K562 (cell line): ENCODE results near the gene RTP3. TPM values are rescaled to one million over a fixed set of nuclear protein-coding genes. Genes with fewer than 3 reads are reported as not detected.

Source experiments
- CBX2 ChIP-seq: fragments of 200-600 bp; sonication (generic); IDR thresholded peaks from one replicate; pipeline ENCODE4 v1.6.1; 2012; ENCODE audit warnings: mild to moderate bottlenecking, low read length, inconsistent platforms; ENCODE audit not compliant: insufficient read depth, poor library complexity, severe bottlenecking
- CREBBP ChIP-seq: IDR thresholded peaks from one replicate; pipeline ENCODE4 v1.6.1; 2012; ENCODE audit warnings: low read depth, mild to moderate bottlenecking, control low read depth, inconsistent platforms, low read length
- DPF2 ChIP-seq: fragments of 450-650 bp; IDR thresholded peaks from 2 replicates; pipeline ENCODE4 v1.6.1; 2016
- ESRRA ChIP-seq: fragments of 450-650 bp; IDR thresholded peaks from 2 replicates; pipeline ENCODE4 v1.6.1; 2014; ENCODE audit warnings: low read depth, mild to moderate bottlenecking, moderate library complexity, borderline replicate concordance
- GATAD2A ChIP-seq: fragments of 450-650 bp; IDR thresholded peaks from 2 replicates; pipeline ENCODE4 v1.6.1; 2017
- HDGF ChIP-seq: fragments of 450-650 bp; IDR thresholded peaks from 2 replicates; pipeline ENCODE4 v1.6.1; 2016
- HLTF ChIP-seq: fragments of 450-650 bp; IDR thresholded peaks from 2 replicates; pipeline ENCODE4 v1.6.1; 2016
- HMG20A ChIP-seq: fragments of 450-650 bp; formaldehyde crosslinking; conservative IDR thresholded peaks from 2 replicates; pipeline ENCODE4 v1.4.0; 2020; ENCODE audit warnings: mild to moderate bottlenecking, mixed read lengths
- HNRNPH1 ChIP-seq: fragments of 200-400 bp; formaldehyde crosslinking; optimal IDR thresholded peaks from 2 replicates; pipeline ENCODE3; 2017; ENCODE audit warnings: low read depth, mild to moderate bottlenecking, low read length, moderate library complexity
- KDM1A ChIP-seq, 2 experiments: fragments of 450-650 bp; IDR thresholded peaks; 2 replicates each; pipeline ENCODE4 v1.6.1; 2016; ENCODE audit warnings: mild to moderate bottlenecking in 2 of 2
- LARP7 ChIP-seq: fragments of 450-650 bp; IDR thresholded peaks from 2 replicates; pipeline ENCODE4 v1.6.1; 2016
- MYC ChIP-seq, 2 experiments: fragments of 250-450 bp in 1 of 2; sonication (Bioruptor Pico) in 1 of 2; IDR thresholded peaks; 2 replicates each; pipeline versions ENCODE4 v1.5.1 to v1.6.1; 2012 to 2021; ENCODE audit warnings: low read depth in 2 of 2, borderline replicate concordance in 1 of 2, improper control_type of control experiment in 1 of 2, low read length in 1 of 2, mild to moderate bottlenecking in 1 of 2, moderate library complexity in 1 of 2
- POLR2AphosphoS5 ChIP-seq: IDR thresholded peaks from 2 replicates; pipeline ENCODE4 v1.6.1; 2011; ENCODE audit warnings: mild to moderate bottlenecking, low read depth, low read length, moderate library complexity; ENCODE audit not compliant: control insufficient read depth, insufficient read depth
- POLR2B ChIP-seq: fragments of 450-650 bp; IDR thresholded peaks from 2 replicates; pipeline ENCODE4 v1.6.1; 2018; ENCODE audit warnings: low read depth; ENCODE audit not compliant: partially characterized antibody
- SIN3B ChIP-seq: fragments of 450-650 bp; IDR thresholded peaks from 2 replicates; pipeline ENCODE4 v1.6.1; 2017; ENCODE audit warnings: low read depth, mild to moderate bottlenecking, moderate library complexity
- SMAD1 ChIP-seq: fragments of 150-350 bp; IDR thresholded peaks from 2 replicates; pipeline ENCODE4 v1.6.1; 2014; ENCODE audit warnings: low read length, low read depth; ENCODE audit not compliant: partially characterized antibody
- SMARCA5 ChIP-seq: fragments of 450-650 bp; IDR thresholded peaks from 2 replicates; pipeline ENCODE4 v1.6.1; 2016
- STAT5A ChIP-seq: IDR thresholded peaks from 2 replicates; pipeline ENCODE4 v1.6.1; 2012; ENCODE audit warnings: low read length, inconsistent platforms, borderline replicate concordance
- ZBTB7A ChIP-seq: IDR thresholded peaks from 2 replicates; pipeline ENCODE4 v1.6.1; 2011; ENCODE audit warnings: low read depth, mild to moderate bottlenecking, low read length, moderate library complexity, borderline replicate concordance; ENCODE audit not compliant: control insufficient read depth
- ZNF354B ChIP-seq: fragments of 250-450 bp; sonication (Bioruptor Pico); IDR thresholded peaks from 2 replicates; pipeline ENCODE4 v1.4.0; 2020
- ZNF589 ChIP-seq: fragments of 200-800 bp; sonication (Bioruptor generic); IDR thresholded peaks from 2 replicates; pipeline ENCODE4 v1.6.1; 2016; ENCODE audit warnings: low read depth, missing genetic modification characterization, missing compliant biosample characterization
- ZNF699 ChIP-seq: fragments of 250-450 bp; sonication (Bioruptor Pico); IDR thresholded peaks from 2 replicates; pipeline ENCODE4 v1.8.0; 2021; ENCODE audit warnings: mild to moderate bottlenecking, moderate library complexity; ENCODE audit not compliant: insufficient replicate concordance
- ZNF717 ChIP-seq: fragments of 250-450 bp; sonication (Bioruptor Pico); IDR thresholded peaks from 2 replicates; pipeline ENCODE4 v1.5.0; 2021
- ZNF76 ChIP-seq: fragments of 250-450 bp; sonication (Bioruptor Pico); IDR thresholded peaks from 2 replicates; pipeline ENCODE4 v1.4.0; 2020; ENCODE audit warnings: mild to moderate bottlenecking, moderate library complexity, borderline replicate concordance
- polyA plus RNA-seq, 8 experiments: library from polyadenylated mRNA; depleted of rRNA in 4 of 8; stranded (reverse) in 5 of 8; unstranded in 3 of 8; fragments of >200 nt; fragmentation: Nextera tagmentation in 2 of 8; fragmentation: Illumina TruSeq in 1 of 8; extraction: Ambion mirVana in 2 of 8; extraction: Trizol in 1 of 8; gene quantifications; 2 replicates each; pipeline versions ENCODE4 v1.2.1 to v1.2.3, GENCODE V29; 2011 to 2014; ENCODE audit warnings: inconsistent platforms in 1 of 8, missing spikeins in 1 of 8
- total RNA-seq, 7 experiments: library from RNA; depleted of rRNA in 6 of 7; stranded (reverse); fragments of >200 nt in 6 of 7; fragmentation: Illumina TruSeq in 2 of 7; extraction: Trizol in 2 of 7; gene quantifications; 2 replicates each; pipeline versions ENCODE4 v1.2.1 to v1.2.3, GENCODE V29; 2011 to 2021; ENCODE audit warnings: low replicate concordance in 1 of 7
- TF ChIP-seq, protein P1 (sequence below): fragments of 450-650 bp; IDR thresholded peaks from 2 replicates; pipeline ENCODE4 v1.6.1; 2017; ENCODE audit warnings: antibody characterized with exemption
- TF ChIP-seq, protein P2 (sequence below): fragments of 250-450 bp; sonication (Bioruptor Pico); IDR thresholded peaks from 2 replicates; pipeline ENCODE4 v1.4.0; 2020
- TF ChIP-seq, protein P3 (sequence below): sonication (generic); formaldehyde crosslinking; IDR thresholded peaks from 2 replicates; pipeline ENCODE4 v1.8.0; 2022; ENCODE audit warnings: missing genetic modification reagents, mild to moderate bottlenecking, borderline replicate concordance

Gene RTP3
- total and polyA plus RNA-seq, 9 of the 15 experiments (the other 6 are each of a cell fraction or from before 2014, with no cell fraction given): not detected

DNA sequence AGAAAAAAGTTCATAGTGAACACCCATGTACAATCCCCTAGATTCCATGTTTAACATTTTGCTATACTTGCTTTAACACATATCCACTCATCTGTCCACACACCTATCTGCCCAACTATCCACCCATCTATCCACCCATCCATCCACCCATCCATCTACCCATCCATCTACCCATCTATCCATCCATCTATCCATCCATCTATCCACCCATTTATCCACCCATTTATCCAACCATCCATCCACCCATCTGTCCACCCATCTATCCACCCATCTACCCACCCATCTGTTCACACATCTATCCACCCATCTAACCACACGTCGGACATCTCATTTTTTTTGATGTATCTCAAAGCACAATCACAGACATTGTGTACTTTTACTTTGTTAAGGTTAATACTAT lies 25.8 kb downstream of the RTP3 start (continued):
- TF ChIP-seq ESRRA (no peak), SMAD1 (no peak), SMARCA5 (peak; percentile 52; the same call in 1 of the 2 replicates), HLTF (peak; percentile 35; the same call in 1 of the 2 replicates), SIN3B (no peak), ZNF76 (CRISPR knock-in tag) (no peak), KDM1A (IDR thresholded peaks at IDR 0.05) (peak; percentile 39 to 48; a peak in 2 of 4 replicates), CREBBP (peak; percentile 74), STAT5A (no peak), ZBTB7A (no peak), ZNF699 (no peak), HDGF (0 out of 2 replicates have a peak, but pooled peaks have one; percentile 29), MYC (IDR thresholded peaks at IDR 0.05; ENCODE audit: low read depth, low read length) (no peak), MYC (CRISPR knock-in tag; IDR thresholded peaks at IDR 0.05; ENCODE audit: borderline replicate concordance, low read depth) (no peak), CBX2 (no peak), ZNF354B (CRISPR knock-in tag) (no peak), ZNF717 (no peak), LARP7 (peak; percentile 84; the same call in 1 of the 2 replicates), GATAD2A (peak; percentile 23; the same call in 1 of the 2 replicates), HMG20A (CRISPR knock-in tag) (no peak), HNRNPH1 (no peak), DPF2 (no peak), POLR2AphosphoS5 (no peak), ZNF589 (no peak), POLR2B (no peak)
- TF ChIP-seq, protein P1, sequence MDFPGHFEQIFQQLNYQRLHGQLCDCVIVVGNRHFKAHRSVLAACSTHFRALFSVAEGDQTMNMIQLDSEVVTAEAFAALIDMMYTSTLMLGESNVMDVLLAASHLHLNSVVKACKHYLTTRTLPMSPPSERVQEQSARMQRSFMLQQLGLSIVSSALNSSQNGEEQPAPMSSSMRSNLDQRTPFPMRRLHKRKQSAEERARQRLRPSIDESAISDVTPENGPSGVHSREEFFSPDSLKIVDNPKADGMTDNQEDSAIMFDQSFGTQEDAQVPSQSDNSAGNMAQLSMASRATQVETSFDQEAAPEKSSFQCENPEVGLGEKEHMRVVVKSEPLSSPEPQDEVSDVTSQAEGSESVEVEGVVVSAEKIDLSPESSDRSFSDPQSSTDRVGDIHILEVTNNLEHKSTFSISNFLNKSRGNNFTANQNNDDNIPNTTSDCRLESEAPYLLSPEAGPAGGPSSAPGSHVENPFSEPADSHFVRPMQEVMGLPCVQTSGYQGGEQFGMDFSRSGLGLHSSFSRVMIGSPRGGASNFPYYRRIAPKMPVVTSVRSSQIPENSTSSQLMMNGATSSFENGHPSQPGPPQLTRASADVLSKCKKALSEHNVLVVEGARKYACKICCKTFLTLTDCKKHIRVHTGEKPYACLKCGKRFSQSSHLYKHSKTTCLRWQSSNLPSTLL: 0 out of 2 replicates have a peak, but pooled peaks have one; percentile 58
- TF ChIP-seq, protein P2, sequence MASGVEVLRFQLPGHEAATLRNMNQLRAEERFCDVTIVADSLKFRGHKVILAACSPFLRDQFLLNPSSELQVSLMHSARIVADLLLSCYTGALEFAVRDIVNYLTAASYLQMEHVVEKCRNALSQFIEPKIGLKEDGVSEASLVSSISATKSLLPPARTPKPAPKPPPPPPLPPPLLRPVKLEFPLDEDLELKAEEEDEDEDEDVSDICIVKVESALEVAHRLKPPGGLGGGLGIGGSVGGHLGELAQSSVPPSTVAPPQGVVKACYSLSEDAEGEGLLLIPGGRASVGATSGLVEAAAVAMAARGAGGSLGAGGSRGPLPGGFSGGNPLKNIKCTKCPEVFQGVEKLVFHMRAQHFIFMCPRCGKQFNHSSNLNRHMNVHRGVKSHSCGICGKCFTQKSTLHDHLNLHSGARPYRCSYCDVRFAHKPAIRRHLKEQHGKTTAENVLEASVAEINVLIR (CRISPR knock-in tag): no peak
- TF ChIP-seq, protein P3, sequence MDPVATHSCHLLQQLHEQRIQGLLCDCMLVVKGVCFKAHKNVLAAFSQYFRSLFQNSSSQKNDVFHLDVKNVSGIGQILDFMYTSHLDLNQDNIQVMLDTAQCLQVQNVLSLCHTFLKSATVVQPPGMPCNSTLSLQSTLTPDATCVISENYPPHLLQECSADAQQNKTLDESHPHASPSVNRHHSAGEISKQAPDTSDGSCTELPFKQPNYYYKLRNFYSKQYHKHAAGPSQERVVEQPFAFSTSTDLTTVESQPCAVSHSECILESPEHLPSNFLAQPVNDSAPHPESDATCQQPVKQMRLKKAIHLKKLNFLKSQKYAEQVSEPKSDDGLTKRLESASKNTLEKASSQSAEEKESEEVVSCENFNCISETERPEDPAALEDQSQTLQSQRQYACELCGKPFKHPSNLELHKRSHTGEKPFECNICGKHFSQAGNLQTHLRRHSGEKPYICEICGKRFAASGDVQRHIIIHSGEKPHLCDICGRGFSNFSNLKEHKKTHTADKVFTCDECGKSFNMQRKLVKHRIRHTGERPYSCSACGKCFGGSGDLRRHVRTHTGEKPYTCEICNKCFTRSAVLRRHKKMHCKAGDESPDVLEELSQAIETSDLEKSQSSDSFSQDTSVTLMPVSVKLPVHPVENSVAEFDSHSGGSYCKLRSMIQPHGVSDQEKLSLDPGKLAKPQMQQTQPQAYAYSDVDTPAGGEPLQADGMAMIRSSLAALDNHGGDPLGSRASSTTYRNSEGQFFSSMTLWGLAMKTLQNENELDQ: no peak
